Stimulated activated CD4-positive, alpha-beta T cell treated with anti-CD3 and anti-CD28 coated beads, TNF-alpha, amount 100 ng/mL, for 1 hour (primary cell): ENCODE measurements around the gene ZNF618.

Experiments used
- DNase-seq, 3 donors: peaks; one replicate each; pipeline ENCODE4 v3.0.0-alpha.2; 2020; ENCODE audit warnings: low read depth in 3 of 3, low spot score in 1 of 3

Gene ZNF618

DNA sequence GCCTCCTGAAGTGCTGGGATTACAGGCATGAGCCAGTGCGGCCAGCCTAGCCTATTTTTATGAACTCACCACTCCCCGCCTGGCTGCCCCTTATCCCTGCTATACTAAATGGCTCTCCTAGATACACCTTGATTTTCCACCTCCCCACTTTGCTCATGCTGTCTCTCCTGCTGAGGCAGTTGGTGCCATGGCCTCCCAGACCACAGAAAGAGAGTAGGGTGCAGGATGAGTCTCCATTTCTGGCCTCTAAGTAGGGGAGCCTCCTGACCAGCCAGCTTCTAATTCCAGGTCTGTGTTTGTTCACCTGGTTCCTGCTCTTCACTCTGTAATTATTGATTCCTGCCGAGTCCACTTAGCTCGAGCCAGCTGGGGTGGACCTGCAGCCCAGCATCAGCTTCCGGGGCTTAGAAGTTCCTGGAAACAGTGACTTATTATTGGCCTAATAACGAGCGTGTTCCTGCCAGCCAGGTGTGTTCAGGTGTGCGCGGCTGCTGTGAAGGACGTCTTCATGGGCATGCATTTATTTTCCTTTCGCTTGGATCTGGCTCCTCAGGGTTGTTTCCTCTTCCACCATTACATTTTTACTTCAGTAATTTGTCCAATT, 34.0 kb downstream of the ZNF618 start:
- no peak for DNase-seq

DNA sequence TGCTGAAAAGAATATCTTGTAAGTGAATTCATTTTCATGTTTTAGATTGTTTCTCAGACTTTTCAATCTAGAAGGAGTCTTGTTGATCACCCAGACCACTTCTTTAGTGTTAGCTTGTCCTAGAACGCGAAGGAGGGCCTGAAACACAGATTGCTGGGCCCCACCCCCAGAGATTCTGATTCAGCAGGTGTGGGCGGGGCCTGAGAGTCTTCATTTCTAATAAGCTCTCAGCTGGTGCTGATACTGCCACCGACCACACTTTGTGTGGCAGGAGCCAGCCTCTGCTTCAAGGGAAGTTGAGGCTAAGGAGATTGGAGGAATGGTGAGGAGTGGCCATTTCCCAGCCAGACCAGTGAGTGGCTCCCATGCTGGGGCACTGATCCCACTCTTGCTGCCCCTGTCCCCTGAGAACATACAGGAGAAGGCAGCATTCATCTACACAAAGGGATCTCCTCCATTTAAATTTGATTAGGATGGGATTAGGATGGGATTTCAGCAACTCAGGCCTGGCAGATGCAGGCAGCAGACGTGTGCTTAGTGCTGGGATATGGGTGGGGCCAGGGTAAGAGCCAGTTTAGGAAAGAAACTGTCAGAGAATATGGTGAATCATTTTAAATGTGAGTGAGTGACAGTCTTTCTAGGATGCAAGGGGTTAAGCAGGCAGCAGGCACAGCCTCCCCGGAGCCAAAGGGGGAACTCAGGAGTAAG, 35.9 kb downstream of the ZNF618 start:
- no peak for DNase-seq

DNA sequence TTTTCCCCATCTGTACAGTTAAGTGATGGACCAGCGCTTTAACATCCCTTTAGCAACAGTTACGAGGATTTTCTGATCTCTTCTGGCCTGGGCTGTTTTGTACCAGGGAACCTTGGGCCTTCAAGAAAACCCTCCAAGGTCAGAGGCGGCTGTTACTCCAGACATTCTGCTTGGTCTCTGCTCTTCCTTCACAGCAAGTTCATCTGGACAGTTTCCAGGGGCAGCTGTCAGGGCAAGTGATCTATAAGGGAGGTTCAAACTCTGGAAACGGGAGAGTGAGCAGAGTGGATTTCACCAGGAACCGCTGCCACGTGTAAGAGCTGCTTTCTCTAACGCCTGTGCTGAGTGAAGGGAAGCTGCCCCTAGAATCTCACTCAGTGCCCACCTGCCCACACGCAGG, 36.7 kb downstream of the ZNF618 start:
- DNase-seq, result no peak

DNA sequence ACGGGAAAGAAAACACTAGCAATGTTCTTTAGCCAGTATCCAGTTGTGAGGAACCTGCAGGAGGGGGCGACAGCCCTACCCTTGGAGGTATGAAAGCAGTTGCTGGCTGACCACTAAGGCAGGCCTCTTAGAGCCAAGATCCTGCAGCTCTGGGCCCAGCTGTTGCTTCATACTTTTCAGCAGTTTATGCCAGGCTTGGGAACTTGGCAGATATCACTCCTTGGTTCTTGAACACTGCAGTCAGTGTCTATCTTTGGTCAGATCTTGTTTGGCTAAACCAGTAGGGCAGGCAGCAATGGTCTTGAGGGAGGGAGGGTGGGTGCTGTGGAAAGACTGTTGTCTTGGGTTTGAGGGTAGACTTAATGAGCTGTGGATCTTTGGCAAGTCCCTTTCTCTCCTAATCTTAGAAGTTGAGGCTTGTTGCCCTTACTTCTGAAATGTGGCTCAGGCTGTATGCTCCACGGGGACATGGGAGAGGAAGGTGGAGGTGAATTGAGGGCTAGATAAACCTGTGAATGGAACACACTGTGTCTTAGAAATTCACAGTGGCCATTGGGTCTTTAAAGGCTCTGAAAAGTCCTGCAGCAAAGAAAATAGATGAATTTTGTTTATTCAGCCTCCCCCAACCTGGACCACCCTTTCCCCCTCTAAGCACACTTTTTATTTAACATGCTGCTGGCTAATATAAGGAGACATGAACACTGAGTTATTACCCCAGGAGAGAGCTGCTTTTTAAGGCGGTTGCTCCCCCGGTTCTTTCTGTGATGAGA, 37.5 kb downstream of the ZNF618 start:
- DNase-seq, result no peak

DNA sequence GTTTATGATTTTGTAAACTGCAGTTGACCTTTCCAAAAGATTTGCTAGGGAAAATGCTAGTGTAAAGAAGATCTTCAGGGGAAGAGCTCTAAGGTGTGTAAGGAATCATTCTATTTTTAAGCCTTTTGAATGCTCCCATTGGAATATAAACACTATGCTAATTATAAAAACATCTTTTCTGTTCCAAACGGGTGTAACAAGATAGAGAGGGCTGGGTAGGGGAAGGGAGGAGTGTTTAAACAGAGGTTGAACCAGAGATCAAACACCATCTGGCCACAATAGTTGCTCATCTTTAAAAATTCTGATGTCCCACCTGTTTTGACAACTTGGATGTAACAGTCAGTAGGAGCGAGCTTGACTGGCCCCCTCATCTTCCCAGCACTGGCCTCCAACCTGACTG, 38.4 kb downstream of the ZNF618 start:
- no peak for DNase-seq

DNA sequence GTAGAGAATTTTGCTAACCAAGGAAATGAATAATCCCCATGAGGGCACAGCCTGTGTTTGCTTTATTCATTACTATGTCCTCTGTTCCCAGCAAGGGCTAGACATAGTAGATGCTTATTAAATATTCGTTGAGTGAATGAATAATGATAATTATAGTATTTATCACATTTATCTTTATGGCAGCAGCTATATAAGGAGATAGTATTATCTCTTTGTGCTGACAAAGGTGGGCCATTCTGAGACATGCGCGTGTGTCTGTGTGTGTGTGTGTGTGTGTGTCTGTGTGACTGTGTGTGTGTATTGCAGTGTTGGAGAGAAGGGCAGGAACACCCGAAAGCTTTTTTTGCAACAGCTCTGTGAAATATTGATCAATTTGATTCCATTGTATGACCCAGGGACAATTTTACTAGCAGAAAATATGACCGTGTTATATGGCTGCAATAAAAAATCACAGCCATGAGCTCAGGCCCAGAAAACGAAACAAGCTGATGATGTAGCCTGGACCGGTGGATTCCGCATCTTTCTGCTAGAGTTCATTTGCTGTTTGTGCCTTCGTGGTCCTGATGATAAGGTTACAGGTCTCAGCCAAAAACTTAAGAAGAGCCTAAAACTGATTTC, 39.8 kb downstream of the ZNF618 start:
- DNase-seq, result no peak

DNA sequence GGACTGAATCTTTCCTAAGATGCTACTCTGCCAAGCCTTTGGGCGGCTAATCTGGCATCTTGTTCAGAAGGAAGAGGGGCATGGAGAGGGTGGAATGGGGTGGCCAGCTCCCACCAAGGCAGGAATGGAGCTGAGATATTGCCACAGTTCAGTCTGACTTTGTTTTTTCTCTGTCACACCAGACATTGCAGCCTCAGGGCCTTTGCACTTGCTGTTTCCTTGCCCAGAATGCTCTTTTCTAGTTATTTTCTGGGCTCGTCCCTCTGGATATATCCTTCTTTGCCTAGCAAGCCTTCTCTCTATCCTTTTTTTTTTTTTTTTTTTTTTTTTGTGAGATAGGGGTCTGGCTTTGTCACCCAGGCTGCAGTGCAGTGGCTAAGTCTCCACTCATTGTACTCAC, 40.8 kb downstream of the ZNF618 start:
- no peak for DNase-seq

DNA sequence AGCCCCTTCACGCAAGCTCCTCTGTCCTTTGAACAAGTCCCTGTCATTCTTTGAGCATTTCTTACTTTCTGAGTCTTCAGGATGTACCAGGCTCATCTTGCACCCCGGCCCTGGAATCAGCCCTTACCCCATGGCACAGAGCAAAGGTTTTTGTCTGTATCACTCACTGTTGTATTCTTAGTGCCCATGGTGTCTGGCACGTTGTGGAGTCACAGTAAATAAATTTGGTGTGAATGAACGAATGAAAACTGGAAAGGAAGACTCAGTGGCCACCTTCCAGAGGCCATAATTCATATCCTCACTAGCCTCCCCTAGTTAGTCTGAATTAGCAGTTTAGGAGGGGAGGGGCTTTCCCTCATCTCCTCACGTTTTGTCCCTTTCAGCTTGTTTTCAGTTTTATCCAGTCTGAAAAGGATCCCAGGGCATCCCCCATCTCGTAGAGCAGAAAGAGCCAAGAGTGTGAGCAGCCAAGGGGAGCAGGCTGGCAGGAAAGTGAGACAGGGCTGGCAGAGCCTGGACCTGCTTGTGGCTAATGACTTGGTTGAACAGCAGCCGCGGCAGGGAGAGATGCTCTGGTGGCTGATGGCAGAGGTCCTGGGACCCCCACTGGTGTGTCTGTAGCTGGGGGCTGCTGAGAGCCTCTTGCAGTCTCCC, 42.7 kb downstream of the ZNF618 start:
- no peak for DNase-seq

DNA sequence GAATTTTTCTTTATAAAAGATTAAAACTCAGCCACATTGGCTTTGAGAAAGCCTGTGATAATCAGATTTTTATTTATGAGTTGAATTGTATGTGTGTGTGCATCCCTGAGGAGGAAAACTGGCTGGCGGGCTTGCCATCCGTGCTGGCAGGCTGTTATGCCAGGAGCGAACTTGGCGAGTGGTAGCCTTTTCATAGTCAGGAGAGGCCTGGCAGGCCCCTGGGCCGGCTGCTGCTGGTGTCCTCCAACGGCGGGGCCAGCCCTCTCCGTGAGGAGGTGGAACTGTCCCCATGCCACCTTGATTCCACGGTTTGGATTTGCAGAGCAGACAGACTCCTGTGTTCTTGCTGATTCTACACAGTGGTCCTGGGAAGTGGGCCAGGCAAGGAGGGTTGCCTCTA, 43.3 kb downstream of the ZNF618 start:
- no peak for DNase-seq

DNA sequence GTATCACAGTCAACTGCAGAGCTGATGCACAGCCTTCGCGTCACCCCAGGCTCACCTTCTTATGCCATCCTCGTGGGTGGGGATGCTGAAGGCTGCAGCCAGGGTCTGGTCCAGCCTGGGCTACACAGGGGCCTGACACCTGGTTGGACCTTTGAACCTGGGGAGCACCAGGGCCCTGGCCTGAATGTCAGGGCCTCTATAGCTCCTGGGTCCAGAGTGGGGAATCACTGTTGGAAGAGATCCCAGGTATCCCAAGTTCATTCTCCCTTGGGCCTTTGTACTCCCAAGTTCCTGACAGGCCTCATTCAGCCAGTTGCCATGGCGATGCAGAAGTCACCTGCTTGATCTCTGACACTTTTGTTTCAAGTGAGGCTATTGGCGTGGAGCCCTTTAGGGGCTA, 43.8 kb downstream of the ZNF618 start:
- no peak for DNase-seq

DNA sequence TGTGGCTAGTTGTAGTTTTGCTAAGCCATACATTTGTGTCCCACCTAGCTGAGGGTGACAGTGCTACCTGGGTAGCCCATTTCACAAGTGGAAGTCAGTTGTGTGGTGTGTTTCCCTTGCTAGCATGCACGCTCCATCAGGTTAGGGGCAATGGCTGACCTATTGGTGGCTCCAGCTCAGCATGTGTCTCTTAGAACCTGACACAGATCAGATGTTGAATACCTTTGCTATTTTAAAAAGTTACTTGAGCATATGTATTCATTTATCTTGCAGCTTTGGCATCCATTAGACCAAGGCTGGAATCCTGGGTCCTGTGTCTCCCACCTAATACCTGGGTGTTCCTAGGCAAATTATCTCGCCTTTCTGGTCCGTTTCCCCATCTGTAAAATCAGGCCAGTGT, 44.8 kb downstream of the ZNF618 start:
- DNase-seq, result no peak

DNA sequence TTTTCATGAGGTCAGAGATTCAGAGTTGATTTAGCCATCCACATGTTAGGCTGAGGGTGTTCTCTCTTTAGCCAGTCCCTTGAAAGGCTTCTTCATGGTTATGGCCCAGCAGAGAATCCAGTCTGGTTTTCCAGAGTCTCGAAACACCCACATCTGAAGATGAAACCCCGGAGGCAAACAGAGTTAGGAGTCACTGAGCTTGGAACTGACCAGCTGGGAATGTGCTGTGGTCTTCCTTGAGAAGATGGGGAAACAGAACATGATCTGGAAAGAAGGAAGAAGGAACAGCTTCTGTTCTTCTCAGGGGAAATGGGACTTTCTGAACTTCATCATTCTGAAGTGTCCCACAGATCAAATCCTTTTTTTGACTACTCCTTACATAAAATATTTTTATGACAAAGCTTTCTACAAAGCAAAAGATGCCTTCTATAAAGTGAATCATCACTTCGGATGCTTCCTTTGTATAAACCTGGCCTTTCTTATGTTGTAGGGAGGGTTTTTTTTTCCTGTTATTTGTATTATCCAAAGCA, 45.4 kb downstream of the ZNF618 start:
- no peak for DNase-seq

DNA sequence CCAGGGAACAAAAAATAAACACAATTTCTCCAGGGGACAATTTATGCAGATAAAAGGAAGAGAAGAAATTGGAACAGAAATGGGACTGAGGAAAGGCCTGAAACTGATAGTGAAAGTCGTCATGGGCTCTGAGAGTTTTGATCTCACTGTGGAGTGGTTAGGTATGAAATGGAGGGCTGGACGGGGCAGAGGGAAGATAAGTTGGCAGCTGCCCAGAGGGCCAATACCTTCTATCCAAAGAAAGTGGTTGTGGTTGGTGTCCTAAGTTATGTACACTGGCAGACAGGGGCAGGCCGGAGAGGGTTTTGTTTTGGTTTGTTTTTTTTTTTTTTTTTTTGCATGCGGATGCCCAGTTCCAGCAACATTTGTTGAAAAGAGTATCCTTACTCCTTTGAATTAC, 46.1 kb downstream of the ZNF618 start:
- DNase-seq, result no peak

DNA sequence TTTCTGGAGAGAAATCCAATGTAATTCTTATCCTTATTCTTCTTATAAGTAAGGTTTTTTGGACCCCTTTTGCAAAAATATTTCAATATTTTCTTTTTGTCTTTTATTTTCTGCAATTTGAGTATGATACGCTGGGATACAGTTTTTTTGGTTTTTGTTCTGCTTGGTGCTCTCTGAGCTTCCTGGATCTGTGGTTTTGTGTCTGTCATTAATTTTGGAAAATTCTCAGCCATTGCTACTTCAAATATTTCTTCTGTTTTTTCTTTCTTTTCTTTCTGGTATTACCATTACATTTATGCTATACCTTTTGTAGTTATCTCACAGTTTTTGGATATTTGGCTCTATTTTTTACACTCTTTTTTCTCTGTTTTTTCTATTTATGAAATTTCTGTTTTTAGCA, 50.1 kb downstream of the ZNF618 start:
- no peak for DNase-seq

DNA sequence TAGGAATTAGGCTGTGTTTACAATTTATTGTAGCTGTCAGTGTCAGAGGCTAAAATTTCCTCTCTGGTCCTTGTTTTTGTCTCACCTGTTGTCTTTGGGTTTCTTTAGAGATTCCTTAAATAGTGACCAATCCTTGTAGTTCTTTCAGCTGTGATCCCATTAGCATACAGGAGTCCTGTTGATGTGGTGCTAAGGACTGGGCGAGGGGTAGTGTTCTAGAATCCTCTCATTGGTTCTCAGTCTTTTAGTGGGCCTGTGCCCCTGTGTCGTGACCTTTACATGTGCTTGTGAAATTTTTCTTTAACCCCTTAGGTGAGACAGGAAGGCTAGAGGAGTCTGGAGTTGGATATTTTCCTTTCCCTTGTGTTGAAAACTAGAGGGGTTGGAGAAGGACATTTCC, 51.2 kb downstream of the ZNF618 start:
- DNase-seq, result no peak

DNA sequence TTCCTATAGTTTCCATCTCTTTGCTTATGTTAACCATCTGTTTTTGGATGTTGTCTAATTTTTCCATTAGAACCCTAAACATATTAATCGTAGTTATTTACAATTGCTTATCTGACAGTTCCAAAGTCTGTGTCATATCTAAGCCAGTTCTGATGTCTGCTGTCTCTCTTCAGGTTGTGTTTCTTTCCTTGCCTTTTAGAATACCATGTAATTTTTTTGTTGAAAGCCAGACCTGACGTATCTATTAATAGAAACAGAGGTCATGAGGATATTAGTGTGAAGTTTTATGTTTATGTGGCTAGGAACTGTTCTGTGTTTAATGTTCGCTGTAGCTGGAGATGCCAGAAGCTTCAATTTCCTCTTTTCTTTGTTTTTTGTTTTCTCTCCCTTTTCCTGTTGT, 52.2 kb downstream of the ZNF618 start:
- no peak for DNase-seq

DNA sequence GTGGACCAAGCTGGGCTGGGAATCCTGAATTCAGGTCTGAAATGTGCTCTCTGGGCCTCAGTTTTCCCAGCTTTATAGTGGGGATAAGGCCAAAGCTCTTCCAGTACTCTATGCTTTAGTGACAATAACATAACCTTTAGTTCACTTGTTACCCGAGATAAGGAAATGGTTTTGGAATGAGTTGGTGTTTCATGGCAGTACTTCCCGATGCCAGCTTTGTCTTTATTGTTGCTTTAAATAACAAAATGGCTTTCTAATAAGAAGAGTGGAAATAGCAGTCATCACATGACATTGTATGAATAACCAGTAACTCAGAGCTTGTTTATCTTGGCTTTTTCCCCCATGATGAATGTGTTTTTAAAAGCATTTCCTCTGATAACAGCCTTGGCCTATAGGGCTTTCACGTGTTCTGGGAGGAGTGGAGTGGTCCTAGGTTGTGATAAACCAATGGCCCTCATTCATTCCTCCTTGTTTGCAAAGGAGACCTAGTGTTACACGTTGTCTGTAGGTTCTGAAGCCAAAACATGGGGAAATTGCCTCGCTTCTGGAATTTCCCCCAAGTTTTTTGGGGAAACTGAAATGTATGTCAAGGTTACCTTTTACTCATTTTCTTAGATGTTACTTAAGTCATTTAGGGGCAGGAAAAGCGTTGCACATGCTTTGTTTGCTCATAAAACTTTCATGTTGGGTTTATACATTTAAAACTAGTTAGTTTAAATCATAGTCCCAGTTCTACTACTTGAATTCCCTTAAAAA, 53.7 kb downstream of the ZNF618 start:
- no peak for DNase-seq

DNA sequence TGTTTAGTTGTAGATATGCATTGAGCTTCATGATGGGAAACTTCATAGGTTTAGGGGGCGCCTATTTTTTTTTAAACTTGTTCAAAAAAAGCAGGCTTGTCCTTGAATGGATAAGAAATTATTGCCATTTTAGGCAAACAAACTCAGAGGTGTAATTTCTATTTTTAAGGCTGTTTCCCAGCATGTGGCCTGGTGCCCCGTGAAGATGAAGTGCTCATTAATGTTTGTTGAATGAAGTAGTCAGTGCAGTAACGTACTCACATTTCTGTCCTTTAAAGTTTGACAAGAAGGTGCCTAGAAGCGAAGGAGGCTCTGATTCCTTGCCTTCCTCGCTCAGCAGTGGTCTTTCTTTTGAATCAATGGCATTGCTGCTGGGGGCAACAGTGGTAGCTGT, 54.3 kb downstream of the ZNF618 start:
- DNase-seq, result no peak

DNA sequence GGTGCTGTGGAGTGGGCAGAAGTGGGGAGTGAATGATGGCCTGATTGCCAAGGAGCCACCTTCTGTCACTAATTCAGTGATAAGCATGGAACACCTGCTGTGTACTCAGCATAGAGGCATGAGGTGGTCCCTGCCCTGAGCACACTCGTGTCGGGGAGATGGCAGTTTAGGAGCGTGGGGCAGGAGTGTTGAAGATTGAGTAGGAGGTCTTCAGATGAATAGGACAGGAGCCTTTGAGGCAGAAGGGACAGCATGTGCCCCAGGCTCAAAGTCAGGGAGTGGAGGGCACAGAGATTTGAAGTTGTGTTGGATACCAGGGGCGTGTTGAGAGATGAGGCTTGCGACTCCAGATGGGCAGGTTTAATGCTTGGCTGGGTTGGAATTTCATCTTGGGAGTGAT, 55.0 kb downstream of the ZNF618 start:
- no peak for DNase-seq

DNA sequence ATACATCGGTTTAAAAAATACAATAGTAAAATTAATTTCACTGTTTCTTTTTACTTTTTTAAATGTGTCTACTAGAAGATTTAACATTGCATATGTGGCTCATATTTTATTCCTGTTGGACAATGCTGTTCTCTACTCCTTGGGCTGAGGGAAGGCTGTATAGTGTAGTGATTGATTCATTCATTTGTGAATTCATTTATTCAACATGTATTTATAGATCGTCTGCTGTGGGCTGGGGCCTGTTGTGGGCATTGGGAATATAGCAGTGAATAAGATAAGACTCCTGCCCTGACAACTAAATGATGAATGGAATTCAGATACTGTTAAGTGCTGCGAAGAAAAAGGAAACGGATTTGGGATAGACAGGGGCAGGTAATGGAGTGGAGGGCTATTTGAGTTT, 55.7 kb downstream of the ZNF618 start:
- no peak for DNase-seq
